HG03045 (cell line): ENCODE results near the gene PLA2R1.
"Not testable (repeated sequence)": the region's sequence is repeated elsewhere in the genome, so short reads cannot be mapped to it uniquely, and the experiment has no call there.

Experiments used
- ATAC-seq: cut with Tn5 transposase; IDR thresholded peaks from one replicate; pipeline ENCODE4 v1.9.1; 2021; ENCODE audit warnings: mild to moderate bottlenecking, moderate library complexity; ENCODE audit not compliant: unreplicated experiment

PLA2R1 gene

DNA sequence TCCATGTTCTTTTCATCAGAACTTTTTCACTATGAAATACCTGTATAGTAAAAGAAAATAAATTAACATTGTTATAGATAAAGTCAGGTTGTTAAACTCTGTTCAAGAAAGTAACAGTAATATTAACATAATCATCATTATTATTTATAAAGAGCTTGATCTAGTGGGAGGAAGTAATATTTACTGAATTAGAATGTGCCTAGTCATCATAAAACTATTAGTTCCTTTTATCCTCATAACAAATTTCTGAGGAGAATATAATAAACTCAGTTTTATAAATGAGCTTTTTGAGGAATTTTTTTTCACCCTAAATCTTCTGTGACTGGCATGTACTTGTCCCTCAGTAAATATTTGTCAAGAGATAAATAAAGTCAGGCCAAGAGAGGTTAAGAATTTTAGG is 78.4 kb downstream of the PLA2R1 start:
- ATAC-seq: no peak

DNA sequence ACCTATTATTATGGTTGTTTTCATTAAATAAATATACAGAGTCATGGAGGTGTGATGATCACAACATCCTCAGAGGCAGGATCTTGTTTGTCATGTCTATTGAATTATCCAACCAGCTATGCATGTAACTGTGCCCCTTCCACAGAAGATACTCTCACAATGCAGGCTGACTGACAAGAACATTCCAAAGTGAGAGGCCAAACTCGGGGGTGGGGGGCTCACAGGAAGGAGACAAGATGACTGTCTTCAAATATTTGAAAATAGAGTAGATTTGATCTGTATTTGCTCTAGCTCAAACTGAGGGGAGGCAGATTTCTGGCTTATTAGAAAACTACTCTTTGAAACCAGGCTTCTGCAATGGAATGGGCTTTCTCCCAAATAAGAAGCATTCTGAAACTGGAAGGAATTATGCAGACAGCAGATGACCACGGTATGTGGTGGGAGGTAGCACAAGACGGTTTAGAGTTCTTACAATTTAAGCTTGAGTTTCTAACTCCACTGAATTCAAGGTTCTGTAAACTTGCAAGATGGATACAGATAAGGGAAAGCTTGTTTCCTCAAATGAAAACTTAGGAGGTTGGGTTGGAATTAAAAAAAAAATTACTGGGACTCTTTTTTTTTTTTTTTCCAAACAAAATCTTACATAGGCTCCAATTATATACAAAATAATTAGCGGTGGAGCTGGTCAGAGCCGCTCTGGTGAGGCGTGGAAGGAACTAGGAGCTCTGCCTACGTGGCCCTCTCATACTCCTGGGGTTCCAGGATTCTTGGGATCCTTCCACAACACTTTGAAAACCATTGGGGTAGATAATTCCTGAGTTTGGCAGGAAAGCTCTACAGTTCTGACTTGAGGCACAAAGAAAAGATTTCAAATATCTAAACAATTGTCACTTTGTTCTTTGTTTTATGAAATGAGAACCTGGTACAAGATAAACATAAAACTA is 79.3 kb downstream of the PLA2R1 start:
- no peak for ATAC-seq

DNA sequence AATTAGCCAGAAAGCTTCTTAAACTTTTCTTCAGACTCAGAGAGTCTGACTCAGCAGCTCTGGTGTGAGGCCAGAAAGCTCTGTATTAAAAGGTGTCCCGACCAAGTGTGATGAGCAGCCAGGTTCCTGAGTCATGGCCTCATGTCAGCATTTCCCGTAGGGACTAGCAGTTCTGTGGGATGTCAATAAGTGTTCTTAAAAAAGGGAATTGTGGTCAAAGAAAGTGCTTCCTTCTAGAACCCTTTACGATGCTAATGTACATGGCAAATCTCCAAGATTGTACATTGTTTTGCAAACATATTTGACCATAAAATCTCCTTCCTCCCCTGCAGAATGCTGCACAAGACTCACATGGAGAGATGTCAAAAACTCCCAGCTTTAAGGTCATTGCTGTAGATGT is 80.1 kb downstream of the PLA2R1 start:
- no peak for ATAC-seq

DNA sequence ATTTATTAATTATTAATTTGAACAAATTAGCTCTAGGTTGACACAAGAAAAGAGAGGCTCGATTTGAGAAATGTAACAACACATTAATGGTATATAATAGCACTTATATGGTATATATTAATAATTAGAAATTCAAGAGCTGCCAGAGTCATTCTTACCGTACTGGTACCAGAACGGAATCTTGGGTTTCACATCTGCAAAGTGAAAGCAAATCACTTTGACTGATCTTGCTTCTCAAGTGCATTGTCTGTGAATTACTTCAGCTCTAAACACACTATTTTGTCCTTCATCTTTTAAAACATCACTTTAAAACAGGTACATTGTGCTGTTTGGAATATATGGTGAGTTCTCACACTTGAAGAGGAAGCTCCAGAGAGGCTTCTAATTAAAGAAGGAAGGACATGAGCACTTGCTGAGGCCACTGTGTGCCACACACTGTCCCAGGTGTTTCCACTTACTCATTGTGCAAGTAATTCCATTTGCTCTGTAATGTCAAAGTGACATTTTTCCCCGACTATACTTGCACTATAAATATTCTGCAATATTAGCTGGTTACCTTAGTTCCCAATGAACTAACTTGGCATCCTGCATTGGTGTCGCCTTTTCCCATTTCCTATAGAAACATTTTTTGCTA is 85.8 kb downstream of the PLA2R1 start:
- no peak for ATAC-seq

DNA sequence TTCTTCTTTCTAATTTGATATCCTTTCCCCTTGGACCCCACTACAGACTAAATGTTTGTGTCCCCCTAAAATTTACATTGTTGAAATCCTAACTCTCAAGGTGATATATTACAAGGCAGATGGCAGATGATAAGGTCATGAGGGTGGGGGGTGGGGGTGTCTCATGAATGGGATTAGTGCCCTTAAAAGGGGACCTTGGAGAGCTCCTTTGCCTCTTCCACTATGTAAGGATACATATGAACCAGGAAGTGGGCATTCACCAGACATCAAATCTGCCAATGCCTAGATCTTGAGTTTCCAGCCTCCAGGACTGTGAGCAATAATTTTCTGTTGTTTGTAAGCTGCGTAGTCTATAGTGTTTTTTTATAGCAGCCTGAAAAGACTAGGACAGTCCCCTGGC is 89.1 kb downstream of the PLA2R1 start:
- ATAC-seq: no peak

DNA sequence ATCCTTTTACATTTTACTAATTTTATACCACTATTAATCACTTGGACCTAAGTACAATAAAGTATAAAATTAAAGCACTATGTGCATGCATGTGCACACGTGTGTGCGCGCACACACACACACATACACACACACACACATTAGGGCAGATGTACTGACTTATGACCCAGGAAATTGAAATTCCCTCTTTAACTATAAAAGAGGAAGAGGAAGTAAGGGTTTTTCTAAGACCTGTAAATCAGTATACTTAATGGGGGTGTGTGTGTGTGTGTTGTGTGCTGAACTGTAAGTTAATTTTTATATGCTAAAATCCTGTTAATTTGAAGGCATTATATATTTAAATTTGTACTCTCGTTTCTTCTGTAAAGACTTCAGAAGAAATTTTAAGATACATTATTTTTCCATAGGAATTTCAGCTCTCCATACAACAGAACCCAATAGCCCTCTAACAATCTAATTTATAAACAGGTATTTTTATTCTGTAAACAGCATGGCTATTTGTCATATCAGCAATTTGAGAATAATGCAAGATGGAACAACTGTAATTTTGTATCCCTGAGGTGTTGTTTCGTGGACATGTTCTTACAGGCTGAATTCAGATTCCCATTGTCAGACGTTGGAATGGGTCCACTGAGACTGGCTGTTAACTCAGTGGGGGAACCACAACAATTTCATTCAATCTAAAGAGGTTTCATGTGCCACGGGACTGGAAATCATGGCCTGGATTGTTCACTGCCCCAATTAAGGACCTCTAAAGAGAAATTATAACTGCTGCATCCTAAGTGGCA is 90.9 kb downstream of the PLA2R1 start:
- ATAC-seq: no peak

DNA sequence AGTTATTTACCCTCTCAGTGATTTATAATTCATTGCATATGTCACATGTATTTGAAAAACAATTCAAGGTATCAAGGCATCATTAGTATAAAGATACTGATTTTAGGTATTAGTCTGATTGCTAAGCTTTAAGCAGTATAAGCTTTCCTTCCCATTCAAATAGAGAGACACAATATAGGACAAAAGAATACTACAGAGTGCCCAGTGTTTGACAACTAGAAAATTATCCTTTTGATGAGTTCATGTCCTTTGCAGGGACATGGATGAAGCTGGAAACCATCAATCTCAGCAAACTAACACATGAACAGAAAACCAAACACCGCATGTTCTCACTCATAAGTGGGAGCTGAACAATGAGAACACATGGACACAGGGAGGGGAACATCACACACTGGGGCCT is 91.9 kb downstream of the PLA2R1 start:
- ATAC-seq: not testable (repeated sequence)

DNA sequence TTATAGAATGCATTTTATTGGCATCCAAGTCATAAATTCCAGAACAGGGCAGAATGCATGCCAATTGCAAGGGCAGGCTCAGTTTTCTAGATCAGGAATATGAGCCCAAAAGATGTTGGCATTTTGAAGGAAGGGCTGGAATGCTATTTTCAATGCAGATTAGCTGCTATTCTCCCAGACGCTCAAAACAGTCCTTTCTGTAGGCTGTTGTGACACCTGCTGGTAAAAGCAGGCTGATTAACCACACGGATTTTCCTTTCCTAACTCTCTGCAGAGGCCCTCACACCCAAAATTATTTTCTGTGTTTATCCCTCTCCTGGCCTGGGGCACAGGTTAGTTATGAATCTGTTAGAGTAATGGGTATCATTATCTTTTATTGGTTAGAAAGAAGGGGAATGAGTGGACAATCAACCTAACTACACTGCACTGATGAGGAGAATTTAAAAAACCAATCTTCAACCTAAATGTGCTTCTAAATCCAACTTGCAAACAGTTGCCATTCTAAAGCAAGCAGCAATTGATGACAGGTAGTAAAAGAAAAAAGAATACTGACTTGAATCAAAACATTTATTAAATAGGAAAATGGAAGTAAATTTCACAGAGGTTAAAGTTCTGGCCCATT is 94.0 kb downstream of the PLA2R1 start:
- ATAC-seq: no peak

DNA sequence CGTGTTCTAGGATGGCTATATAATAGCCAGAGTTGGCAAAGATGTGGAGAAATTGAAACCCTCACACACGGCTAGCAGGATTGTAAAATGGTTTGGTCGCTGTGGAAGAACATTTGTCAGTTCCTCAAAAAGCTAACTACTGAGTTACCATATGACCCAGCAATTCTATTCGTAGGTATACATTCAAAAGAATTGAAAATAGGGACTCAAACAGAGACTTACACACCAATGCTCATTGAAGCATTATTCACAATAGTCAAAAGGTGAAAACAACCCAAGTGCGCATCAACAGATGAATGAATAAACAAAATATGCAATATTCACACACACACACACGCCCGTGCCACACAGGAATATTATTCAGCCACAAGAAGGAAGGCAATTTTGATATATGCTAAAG is 98.7 kb downstream of the PLA2R1 start:
- peak; percentile 79 for ATAC-seq

DNA sequence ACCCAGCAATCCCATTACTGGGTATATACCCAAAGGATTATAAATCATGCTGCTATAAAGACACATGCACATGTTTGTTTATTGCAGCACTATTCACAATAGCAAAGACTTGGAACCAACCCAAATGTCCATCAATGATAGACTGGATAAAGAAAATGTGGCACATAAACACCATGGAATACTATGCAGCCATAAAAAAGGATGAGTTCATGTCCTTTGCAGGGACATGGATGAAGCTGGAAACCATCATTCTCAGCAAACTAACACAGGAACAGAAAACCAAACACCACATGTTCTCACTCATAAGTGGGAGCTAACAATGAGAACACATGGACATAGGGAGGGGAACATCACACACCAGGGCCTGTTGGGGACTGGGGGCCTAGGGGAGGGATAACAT is 99.9 kb downstream of the PLA2R1 start:
- not testable (repeated sequence) for ATAC-seq

DNA sequence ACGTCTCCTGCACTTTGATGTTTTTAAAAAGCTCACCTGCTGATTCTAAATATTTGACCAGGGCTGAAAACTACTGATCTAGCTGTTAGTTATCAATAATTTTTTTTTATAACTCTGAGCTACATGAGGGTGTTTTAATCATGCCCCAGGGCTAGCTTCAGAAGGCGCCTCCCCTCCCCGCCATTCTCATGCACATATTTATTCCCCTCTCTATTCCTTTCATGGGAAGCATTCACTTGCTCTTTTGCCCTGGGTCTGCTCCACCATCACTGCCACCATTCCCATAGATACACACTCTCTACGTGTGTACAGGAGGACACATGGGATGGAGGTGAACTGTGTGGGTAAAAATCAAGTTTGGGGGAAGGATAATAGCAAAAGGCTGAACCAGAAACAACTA is 101.0 kb downstream of the PLA2R1 start:
- no peak for ATAC-seq

DNA sequence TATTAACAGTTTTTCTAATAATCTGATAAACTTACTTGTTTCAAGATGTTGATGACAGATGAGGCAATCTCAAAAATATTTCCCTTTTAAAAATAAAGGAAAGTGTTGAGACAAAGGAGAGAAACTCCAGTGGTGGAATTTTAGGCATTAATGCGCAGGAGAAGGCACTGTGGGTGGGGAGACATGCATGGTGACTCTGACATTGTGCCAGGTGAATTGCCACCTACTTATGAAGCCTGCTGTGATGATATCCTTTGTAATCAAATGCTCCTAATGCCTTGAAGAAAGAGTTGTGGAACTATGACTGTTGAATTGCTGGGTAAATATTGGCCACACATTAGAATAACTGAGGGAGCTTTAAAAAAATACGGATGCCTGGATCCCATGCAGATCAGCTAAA is 101.4 kb downstream of the PLA2R1 start:
- no peak for ATAC-seq

DNA sequence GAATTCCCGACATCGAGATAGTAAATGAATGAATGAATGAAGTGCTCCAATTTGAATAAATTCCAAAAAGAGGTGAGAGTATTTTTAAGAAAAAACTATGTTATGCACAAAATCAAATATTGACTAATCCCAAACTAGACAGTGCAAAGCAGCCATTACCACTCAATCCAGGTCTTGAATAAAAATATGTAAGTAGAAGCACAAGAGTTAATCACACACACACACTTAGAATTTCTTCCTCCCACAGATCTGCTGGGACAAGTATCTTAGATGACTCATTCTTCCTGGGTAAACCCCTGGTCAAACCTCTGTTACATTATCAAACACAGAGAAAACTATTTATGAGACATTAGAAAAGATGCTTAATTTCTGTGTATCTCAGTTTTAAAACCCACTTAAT is 102.0 kb downstream of the PLA2R1 start:
- no peak for ATAC-seq

DNA sequence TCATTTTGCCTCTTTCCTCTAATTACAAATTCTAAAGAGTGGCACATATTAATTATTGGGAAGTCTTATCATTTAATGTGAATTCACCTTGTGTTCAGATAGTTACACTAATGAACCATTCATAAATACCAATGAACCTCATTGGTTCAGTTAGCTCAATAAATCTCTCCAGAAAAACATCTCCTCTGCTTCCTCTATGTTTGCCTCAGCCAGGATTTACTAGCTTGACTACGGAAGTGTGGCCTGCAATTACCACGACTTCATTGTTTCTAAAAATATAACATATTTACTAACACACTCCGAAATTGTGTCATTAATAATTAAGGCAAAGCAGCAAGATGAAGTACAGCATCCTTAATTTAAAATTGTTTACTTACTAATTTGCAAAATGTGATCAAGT is 103.3 kb downstream of the PLA2R1 start:
- ATAC-seq: no peak

DNA sequence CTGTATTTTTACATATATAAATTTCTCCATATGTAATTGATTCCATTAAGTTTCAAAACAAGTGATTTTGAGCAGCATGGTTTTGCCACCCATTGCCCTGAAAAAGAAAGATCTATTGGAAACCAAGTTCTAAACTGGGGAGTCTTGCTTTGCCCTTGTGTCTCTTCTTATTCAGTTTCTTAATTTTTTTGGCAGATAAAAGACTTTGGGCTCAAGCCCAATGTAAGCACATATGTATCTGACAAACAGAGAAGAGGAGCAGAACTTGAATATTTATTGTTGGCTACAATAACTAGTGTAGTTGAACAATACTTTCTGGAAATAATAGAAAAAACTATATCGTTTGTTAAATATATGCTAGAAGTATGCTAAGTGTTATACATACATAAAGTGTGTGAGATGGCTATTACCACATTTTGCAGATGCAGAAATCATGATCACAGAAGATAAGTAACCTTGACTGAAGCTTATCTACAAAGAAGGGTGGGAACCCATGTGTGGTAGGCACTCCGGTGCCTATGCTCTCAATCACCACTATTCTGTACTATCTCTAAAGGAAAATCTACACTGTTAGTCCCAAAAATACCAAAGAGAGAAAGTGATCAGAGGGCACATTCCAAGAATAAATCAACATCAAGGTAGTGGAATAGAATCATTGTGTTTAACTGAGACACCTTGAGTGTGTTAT is 109.1 kb downstream of the PLA2R1 start:
- no peak for ATAC-seq

DNA sequence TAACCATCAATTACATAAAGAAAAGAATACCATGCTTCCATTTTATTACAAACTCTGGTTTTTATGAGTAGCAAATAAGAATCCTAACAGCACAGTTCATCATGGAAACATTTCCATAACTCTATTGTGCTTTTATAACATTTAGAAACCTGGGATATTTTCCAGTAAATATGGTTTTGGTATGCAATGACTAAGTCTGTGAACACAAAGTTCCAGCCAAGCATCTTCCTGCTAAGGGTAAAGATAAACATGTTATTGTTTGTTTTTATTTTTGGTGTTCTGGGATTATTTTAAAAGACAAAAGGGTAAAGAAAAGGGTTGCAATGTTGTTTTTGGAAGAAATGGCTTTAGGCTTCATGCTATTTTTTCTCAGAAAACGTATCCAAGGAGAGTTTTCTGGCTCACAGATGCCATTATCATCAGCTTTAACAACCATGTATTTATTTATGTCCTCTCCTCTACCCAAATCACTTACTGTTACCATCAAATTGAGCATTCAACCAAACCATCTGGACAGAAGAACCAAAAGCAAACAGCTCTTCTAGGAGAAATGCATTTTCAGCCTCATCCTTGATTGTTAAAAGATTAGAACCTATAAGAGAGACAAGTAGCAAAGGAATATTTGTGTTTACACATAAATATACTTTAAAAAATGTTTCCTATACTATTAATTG is 116.0 kb downstream of the PLA2R1 start:
- ATAC-seq: no peak

DNA sequence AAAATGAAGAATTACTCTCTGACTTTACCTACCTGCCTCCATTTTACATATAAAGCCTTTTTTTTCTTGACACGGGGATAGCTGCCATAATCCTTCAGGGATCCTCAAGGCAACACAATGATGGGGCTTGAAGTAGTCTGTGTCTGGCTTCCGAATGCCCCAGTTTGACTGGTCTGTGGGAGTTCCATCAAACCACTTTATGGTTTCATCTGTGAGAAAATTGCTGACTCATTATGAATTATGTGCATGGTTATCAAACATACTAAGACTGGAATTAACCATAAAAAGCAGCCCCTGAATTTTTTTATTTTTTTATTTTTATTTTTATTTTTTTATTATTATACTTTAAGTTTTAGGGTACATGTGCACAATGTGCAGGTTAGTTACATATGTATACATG is 117.5 kb downstream of the PLA2R1 start:
- no peak for ATAC-seq

DNA sequence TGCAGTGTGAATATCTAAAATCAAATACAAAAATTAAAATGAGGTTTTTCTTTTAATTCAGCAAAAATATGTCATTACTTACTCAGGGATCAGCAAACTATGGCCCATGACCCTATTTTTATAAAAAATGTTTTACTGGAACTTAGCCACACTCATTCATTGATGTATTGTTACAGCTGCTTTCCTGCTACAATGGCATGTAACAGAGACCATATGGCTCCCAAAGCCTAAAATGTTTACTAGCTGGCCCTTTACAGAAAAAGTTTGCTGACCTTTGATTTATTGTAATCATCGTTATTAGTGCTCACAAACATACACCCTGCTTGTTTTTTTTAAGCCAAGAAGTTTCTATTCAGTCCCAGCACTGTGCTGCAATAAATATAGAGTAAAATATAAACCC is 120.3 kb downstream of the PLA2R1 start:
- no peak for ATAC-seq

DNA sequence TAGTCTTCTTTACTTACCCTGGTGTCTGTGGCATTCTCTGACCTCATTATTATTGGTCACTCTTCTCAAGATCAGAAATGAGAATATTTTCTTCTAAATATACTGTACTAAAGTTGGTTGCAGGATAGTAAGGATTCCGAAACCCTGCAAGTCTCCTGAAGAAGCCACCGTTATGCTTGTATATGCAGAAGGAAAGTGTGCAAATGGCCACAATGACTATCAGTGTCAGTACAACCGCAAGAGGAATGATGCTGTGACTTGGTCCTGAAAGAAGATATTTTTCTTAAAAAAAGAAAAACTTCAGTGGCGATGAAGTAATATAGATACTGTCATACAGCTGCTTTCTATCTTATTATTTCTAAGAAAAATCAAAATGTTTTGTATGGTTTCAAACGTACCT is 120.7 kb downstream of the PLA2R1 start:
- ATAC-seq: no peak

DNA sequence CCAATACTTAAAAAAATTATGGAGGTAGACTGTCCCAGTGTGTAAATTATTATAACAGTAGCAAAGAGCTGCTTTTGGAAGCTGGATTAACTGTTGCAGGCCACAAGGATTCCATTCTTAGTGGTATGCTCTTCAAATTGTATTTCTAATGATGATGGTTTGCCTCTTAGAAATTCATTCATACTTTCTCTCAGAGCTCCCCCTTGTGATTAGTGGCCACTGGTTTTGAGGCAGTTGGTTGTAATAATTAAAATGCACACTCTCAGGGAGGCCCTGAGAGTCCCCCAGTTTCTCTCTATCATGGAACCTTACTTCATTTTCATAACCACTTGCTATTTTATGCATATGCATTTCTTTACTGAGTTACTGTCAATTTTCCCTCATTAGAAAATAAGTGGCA is 122.5 kb downstream of the PLA2R1 start:
- ATAC-seq: peak; percentile 65
